Esophagus squamous epithelium (tissue), 4 donors: Measurements from ENCODE around the gene SYS1.

Experiments used
- POLR2A ChIP-seq, 4 donors: fragments of 450-650 bp; IDR thresholded peaks; one replicate each; pipeline ENCODE4 v1.6.1; 2017; ENCODE audit warnings: antibody characterized with exemption in 4 of 4, mild to moderate bottlenecking in 4 of 4, moderate library complexity in 3 of 4
- TF ChIP-seq, protein P1 (sequence below), 6 experiments: fragments of 450-650 bp in 4 of 6; fragments of 200-600 bp in 2 of 6; sonication (generic) in 2 of 6; IDR thresholded peaks; one replicate each; pipeline ENCODE4 v1.5.1; 2016 to 2019; ENCODE audit warnings: antibody characterized with exemption in 6 of 6, mild to moderate bottlenecking in 4 of 6, moderate library complexity in 4 of 6

DNA sequence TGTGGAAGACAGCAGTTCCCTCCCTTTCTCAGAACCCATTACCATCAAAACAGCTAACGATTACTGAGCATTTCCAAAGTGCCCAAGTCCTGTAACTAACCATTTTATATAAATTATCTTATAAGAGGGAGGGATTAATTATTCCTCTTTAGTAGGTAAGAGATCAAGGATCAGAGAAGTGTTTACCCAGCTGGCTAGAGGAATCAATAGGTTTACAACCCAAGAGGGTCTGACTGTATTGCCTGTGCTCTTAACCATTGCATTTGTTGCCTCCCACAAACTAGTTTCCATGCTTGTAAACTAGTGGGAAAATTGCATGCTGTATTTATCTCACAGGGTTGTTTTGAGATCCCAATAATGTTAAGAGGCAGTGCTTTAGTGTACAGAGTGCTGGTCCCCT is 41.5 kb downstream of the SYS1 start:
- TF ChIP-seq, protein P1, sequence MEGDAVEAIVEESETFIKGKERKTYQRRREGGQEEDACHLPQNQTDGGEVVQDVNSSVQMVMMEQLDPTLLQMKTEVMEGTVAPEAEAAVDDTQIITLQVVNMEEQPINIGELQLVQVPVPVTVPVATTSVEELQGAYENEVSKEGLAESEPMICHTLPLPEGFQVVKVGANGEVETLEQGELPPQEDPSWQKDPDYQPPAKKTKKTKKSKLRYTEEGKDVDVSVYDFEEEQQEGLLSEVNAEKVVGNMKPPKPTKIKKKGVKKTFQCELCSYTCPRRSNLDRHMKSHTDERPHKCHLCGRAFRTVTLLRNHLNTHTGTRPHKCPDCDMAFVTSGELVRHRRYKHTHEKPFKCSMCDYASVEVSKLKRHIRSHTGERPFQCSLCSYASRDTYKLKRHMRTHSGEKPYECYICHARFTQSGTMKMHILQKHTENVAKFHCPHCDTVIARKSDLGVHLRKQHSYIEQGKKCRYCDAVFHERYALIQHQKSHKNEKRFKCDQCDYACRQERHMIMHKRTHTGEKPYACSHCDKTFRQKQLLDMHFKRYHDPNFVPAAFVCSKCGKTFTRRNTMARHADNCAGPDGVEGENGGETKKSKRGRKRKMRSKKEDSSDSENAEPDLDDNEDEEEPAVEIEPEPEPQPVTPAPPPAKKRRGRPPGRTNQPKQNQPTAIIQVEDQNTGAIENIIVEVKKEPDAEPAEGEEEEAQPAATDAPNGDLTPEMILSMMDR (IDR thresholded peaks at IDR 0.05) = no peak
- no peak for TF ChIP-seq POLR2A (IDR thresholded peaks at IDR 0.05)
